A673 (cell line): ENCODE results near the gene CISH.

ENCODE experiments used
- CTCF ChIP-seq: fragments of 300-800, 200-600 bp; sonication (generic); conservative IDR thresholded peaks from 2 replicates; pipeline ENCODE4 v1.5.1; 2017; ENCODE audit warnings: low read depth, mild to moderate bottlenecking, antibody characterized with exemption, low read length, moderate library complexity, mixed read lengths
- EZH2 ChIP-seq: fragments of 200-600 bp; sonication (generic); IDR thresholded peaks from 2 replicates; pipeline ENCODE4 v1.6.1; 2017; ENCODE audit warnings: borderline replicate concordance, low read depth, mild to moderate bottlenecking, mixed read lengths, antibody characterized with exemption, low read length; ENCODE audit not compliant: poor library complexity, severe bottlenecking

- TF ChIP-seq CTCF (no peak), EZH2 (no peak)
These were observed 3.6 kb upstream of the CISH start for GRCh38 chr3:50615190-50615589.
